Skeletal muscle cell (primary cell): Measurements from ENCODE around the gene CCDC194.

Experiments used
- DNase-seq: peaks from one replicate; pipeline ENCODE4 v3.0.0-alpha.2; 2010; ENCODE audit warnings: low read depth
- H3K4me3 ChIP-seq: 2 replicates; pipeline ENCODE4 v1.5.1; 2011; ENCODE audit warnings: low read depth, mild to moderate bottlenecking, control low read depth, low read length, moderate library complexity

CCDC194 gene, protein sequence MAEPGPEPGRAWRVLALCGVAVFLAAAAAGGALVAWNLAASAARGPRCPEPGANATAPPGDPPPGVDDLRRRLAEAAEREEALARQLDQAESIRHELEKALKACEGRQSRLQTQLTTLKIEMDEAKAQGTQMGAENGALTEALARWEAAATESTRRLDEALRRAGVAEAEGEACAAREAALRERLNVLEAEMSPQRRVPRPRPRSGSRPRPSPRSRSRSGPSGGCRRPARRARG

DNA sequence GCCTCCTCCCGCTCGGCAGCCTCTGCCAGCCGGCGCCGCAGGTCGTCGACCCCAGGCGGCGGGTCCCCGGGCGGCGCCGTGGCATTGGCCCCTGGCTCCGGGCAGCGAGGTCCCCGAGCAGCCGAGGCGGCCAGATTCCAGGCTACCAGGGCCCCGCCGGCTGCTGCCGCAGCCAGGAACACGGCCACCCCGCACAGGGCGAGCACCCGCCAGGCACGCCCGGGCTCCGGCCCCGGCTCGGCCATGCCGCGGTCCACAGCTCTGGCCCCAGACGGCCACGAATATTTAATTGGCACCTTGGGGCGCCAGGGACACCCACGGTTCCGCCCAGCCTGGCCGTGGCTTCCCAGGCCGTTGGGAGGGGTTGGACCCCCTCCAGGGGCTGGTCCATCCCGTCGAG lies at the start of gene CCDC194:
CCDC194 (minus strand) TSS at position 283 of the 400 bp plus-strand sequence; CDS start at position 245, 38 bp downstream.
- no peak within 1 kb of the TSS for H3K4me3 ChIP-seq
- DNase-seq: no peak

DNA sequence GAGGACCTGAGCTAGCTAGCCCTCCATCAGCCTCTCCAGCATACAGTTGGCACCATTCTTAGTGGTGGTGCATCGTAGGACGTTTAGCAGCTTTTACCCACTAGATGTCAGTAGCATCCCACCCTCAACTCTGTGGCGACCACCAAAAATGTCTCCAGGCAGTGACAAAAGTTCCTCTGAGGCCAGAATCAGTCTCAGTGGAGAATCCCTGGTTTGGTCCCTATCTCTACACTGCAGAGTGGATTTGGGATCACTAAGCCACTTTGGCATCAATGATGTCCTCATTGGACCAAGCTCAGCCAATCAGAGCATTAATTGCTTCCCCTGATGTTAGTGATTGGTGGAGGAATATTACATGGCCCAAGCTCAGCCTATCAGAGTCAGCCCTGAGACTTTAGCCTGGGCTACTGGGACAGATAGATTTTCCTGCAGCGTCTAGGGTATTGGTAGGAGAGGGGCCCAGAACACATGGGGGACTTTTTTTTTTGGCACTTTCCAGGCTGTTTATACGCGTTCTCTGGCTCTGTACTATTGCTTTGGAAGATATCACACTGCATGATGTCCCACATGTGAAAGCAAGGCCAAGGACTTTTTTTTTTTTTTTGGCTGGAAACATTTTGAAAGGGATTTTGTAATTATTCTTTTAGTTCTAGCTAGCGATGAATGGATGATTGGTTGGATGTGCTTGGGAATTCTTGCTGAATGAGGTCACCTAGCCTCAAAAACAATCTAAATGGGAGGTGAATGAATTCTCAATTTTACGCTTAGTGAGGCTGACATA lies 47.4 kb upstream of the CCDC194 start:
- no peak overlapping the region for H3K4me3 ChIP-seq
- DNase-seq: no peak

DNA sequence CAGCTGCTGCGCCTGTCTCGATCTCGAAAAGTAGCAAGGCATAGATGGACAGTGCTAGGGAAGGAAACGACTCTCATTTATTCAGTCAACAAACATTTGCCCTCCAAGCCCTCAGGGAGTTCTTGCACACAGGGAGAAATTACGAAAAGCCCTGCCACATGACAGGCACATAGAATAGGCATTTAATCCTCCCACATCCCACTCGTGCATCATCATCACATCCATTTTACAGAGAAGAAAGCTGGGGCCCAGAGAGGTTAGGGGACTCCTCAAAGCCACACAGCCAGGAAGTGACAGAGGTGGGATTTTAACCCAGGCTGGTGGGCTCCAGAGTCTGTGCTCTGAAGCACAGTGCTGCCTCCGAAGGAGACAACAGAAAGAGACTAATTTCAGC lies 42.9 kb upstream of the CCDC194 start:
- no peak for DNase-seq
- no peak overlapping the region for H3K4me3 ChIP-seq

DNA sequence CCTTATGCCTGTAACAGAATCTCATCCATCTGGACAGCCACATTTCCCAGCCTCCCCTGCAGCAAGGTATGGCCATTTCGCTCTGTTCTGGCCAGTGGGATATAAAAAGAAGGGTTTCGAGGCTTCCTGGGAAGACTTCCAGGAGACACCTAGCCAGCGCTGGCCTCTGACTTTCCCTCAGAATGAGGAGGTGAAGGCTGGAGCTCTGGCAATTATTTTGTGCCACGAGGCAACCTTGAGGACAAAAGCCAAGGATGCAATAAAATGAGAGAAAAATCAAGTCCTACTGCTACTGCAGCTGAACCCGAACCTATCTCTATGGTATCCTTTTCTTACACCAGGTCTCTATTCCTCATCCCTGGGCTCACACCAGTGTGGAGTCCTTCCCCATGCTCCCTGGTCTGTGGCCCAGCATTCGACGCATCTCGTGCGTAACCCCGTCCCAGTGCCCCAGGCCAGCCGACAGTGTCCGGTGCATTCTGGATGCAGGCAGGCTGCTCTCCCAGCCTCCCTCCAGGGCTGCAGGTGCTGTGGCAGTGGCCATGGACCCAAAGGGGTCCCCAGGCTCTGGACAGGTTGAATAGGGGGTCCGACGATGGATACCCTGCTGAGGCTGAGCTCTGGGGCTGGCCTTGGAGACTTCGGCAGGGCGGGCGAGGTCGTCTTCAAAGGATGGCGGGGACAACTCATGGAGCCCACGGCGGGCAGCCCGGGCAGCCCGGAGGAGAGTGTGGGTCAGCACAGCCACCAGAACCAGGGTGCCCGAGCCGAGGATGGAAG lies 42.3 kb upstream of the CCDC194 start:
- no peak overlapping the region for H3K4me3 ChIP-seq
- DNase-seq: no peak

DNA sequence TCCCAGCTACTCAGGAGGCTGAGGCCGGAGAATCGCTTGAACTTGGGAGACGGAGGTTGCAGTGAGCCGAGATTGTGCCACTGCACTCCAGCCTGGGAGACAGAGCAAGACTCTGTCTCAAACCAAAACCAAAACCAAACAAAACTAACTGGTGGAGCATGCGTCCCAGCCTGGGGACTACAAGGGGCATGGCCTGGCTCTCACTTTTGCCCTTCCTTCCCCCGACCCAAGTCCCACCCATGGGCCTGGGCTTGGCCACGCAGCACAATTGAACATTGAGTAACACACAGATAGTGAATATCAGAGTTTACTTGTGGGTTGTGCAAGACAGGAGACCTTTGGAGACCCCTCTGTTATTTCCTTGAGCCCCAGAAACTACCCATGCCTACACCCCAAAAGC lies 41.2 kb upstream of the CCDC194 start:
- H3K4me3 ChIP-seq: no peak overlapping the region
- DNase-seq: no peak

DNA sequence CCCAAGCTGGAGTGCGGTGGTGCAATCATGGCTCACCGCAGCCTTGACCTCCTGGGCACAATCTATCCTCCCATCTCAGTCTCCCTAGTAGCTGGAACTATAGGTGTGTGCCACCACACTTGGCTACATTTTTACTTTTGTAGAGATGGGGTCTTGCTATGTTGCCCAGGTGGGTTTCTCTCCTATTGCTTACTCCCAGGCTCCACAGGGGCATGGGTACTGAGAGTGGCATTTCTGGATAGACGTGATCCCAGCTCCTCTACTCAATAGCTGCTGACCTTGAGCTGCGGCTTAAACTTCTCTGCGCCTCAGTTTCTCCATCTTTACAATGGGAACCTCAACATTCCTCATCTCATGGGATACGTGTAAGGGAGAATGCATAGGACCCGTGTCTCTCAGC lies 37.4 kb upstream of the CCDC194 start:
- no peak for DNase-seq
- H3K4me3 ChIP-seq: no peak overlapping the region

DNA sequence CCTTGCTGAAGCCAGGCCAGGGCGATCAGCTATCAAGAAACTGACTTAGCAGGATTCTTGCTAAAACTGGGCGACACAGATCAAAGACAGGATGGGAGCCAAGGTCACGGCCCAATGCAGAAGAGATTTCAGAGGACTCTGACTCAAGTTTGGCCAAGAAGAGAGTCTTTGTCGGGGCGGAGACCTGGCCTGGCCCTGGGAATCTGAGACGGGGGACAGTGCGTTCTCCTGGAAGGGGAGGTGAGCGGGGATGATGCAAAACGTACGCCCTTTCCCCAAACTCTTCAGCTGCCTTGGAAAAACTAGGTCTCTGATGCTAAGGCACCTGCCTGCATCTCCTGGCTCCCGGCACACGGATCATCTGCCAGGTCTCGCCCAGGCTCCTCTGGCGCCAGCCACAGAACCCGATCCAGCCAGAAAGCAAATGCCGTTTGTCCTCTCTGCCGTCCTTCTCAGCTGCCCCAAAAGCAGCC lies 35.7 kb upstream of the CCDC194 start:
- no peak overlapping the region for H3K4me3 ChIP-seq
- DNase-seq: no peak

DNA sequence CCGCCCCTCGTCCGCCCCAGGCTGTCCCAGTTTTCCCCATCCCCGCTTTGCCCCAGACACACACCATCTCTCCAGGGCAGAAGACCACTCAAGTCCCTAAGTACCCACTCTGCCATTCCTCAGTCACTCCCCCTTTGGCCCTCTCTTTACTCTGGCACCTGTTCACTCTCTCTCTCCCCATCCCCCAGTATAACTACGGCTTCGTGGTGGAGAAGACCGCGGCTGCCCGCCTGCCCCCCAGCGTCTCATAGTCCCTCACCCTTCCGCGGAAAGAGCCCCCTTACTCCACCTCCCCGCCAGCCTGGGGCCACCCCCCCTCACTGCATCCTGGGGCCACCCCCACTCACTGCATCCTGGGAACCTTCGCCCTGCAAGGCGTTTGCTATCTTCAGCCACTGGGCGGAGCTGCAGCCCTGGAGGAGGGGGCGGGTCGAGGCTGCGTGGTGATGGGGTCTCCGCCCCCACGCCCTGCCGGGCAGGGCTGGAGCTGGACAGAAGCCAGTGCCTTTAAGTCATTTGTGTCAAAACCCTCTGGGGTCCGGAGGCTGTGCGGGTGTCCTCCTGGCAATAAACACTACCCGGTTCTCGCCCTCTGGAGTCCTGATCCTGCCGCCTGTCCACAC lies 30.9 kb upstream of the CCDC194 start:
- no peak for DNase-seq
- no peak overlapping the region for H3K4me3 ChIP-seq

DNA sequence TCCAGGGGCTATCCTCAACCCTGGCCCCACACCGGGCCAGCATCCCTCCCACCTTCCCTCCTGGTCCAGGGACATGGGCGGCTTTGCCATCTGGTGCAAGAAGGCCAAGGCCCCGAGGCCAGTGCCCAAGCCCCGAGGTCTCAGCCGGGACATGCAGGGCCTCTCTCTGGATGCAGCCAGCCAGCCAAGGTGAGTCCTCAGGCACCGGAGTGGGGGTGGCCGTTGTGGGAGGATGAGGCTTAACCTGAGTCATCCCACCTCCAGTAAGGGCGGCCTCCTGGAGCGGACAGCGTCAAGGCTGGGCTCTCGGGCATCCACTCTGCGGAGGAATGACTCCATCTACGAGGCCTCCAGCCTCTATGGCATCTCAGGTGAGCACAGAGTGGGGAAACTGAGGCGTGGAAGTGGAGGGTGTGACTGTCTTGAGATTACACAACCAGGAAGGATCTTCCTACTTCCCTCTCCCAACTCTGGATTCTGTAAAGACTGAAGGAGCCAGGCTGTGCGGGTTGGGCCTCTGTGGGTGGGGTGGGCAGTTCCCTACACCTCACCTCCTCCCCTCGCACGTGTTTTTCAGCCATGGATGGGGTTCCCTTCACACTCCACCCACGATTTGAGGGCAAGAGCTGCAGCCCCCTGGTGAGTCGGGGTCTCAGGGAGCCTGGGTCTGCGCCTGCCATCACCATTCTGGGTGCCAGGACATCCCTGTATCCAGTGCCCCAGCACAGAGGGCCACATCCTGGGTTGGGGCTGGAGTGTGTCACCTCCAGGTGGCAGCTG lies 29.6 kb upstream of the CCDC194 start:
- DNase-seq: no peak
- H3K4me3 ChIP-seq: no peak overlapping the region

DNA sequence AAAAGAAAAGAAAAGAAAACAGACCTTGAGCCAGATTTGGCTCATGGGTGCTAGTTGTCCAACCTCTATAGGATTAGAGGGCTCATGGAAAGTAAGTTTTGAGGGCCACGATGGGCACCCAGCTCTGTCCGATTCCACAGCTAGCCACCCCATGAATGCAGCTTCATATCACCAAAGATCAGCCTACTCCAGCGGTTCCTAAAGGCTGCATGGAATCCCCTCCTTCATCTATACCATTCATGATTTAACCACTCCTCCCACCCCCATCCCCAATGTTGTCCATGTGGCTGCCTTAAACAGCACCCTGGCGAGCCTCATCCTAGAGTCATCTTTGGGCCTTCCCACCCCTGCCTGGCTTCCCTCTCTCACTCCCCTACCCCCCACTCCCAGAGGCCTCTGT lies 27.9 kb upstream of the CCDC194 start:
- no peak for DNase-seq
- H3K4me3 ChIP-seq: no peak overlapping the region

DNA sequence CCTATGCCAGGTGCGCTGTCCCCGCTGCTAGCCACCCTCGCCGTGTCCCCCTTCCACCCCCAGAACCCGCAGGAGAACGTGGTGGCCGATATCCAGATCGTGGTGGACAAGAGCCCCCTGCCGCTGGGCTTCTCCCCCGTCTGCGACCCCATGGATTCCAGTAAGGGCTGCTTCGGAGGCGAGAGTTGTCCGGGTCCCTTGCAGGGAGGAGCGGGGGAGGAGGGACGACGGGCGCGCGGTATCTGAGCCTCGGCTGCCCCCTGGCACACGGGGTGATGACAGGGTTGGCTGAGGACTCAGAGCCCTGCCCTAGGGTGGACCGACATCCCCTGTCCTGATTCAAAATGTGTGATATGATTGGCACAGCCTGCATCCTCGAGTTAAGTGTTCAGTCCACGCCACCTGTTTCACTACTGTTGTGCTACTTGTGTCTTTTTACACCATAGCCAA lies 26.5 kb upstream of the CCDC194 start:
- H3K4me3 ChIP-seq: peak overlapping the region; percentile 76
- no peak for DNase-seq

DNA sequence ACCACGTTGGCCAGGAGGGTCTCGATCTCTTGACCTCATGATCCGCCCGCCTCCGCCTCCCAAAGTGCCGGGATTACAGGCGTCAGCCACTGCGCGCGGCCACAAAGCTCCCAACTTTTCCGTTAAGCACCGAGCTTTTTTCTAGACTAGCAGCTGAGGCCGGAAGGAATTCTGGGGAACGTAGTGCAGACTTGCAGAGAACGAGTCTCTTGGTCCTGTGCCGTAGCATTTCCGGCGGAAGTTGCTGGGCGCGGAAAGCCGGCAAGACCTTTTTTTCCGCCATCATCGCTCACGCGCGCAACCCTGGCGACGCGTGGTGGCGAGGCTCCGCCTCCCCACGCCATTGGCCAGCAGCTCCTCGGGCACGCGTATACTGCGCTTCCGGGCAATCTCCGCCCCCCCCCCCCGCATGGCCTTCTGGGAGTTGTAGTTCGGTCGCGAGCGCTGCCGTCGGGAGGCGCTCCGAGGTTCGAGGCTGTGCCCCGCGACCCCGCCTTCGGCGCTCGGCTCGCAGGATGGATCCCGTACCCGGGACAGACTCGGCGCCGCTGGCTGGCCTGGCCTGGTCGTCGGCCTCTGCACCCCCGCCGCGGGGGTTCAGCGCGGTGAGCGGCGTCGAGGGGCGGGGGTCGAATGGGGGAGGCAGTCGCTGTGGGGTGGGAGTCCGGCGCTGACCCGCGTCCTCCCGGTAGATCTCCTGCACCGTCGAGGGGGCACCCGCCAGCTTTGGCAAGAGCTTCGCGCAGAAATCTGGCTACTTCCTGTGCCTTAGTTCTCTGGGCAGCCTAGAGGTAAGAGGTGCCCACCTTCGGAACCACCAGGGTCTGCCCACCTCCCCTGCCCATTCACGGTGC lies 25.9 kb upstream of the CCDC194 start, which contains the start of gene MVB12A:
MVB12A (plus strand) TSS at position 427 of the 854 bp plus-strand sequence; CDS start at position 516, 89 bp downstream.
- peak; percentile 98 for DNase-seq
- H3K4me3 ChIP-seq: peak within 1 kb of the TSS; percentile 76

DNA sequence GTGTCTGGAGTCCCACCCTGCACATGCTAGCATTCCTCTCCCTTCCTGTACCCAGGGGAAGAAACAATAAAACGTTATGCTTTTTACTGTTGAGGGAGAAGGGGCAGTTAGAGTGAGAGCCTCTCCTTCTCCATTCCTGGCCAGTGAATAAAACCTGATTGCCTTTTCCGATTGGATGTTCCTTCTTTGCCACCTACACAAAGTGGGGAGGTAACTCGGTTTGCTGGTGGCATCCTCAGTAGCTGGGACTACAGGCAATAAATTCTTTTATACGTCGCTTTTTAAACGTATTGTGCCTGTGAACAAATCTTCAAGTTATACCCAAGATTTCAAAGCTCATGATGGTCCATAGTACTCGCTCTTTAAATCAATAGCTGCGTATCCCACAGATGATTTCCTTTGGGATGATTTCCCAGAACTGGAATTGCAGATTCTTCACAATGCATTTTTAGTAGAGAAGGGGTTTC lies 25.2 kb upstream of the CCDC194 start:
- DNase-seq: no peak
- peak overlapping the region; percentile 76 for H3K4me3 ChIP-seq

DNA sequence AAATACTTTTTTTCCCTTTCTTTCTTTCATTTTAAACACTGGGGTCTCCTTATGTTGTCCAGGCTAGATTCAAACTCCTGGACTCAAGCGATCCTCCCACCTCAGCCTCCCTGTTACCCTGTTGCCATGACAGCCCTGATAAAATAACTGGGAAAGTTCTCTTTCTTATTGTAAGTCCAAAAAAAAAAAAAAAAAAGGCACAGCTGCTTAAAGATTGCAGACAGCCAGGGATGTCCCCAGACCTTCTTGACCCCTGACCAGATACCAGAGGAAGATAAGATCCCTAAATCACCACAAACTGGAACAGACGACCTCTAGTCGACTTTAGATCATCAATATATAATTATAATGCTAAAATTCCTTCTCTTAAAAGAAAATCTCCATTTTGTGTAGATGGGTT lies 24.7 kb upstream of the CCDC194 start:
- DNase-seq: no peak
- H3K4me3 ChIP-seq: no peak overlapping the region

DNA sequence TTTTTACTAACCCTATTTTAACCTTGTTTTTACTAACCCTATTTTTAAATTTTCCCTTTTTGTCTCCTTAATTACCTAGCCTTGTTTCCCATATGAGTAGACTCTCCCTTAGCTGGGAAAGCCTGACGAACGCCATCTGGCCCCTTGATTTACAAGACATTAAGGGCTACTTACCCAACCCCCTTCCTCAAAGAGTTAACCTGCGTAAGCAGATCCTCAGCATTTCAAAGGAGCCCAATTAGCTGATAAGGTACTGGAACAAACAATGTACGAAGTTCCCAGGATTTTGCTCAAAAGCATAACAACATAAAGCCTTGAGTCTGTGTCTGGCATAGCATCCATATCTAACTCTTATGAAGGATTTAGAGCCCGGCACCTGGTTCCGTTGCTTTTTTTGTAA lies 21.1 kb upstream of the CCDC194 start:
- no peak overlapping the region for H3K4me3 ChIP-seq
- DNase-seq: no peak

DNA sequence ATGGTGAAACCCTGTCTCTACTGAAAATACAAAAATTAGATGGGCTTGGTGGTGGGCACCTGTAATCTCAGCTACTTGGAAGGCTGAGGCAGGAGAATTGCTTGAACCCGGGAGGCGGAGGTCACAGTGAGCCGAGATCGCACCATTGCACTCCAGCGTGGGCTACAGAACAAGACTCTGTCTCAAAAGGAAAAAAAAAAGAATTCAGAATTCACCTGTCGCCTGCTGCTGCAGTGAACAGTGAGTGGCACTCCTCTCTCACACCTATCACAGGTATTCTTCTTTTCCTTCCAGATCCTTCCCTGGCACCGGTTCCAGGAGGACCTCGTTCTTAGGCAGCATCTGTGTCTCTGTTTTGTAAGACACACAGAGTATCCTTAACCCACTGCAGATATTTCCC lies 20.1 kb upstream of the CCDC194 start:
- H3K4me3 ChIP-seq: no peak overlapping the region

DNA sequence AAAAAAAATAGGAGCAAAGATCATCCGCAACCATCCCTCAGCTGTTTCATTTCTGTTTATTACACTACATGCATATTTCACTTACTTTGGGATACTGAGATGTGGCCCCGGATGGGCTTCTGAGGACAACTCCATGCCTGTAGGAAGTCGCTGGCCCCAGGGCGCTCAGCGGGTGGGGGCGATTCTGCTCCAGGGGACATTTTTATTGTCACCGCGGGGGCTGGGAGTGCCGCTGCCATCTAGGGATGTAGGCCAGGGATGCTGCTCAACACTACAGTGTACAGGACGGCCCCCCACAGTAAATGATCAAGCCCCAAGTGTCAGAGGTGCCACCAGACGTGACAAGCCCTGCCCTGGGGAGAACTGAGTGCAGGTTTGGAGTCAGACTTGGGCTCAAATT lies 17.8 kb upstream of the CCDC194 start:
- DNase-seq: no peak
- H3K4me3 ChIP-seq: no peak overlapping the region

More for the DNA sequence above, 20.1 kb upstream of the CCDC194 start:
- DNase-seq: no peak

DNA sequence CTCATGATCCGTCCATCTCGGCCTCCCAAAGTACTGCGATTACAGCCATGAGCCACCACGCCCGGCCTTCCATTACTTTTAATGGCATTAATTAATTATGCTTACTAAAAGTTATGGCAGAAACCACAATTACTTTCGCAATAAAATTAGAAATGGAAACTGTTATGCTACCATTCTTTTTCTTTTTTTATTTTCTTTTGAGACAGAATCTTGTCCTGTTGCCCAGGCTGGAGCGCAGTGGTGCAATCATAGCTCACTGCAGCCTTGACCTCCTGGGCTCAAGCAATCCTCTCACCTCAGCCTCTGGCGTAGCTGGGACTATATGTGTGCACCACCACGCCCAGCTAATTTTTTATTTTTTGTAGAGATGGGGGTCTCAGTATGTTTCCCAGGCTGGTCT lies 16.0 kb upstream of the CCDC194 start:
- no peak for DNase-seq
- no peak overlapping the region for H3K4me3 ChIP-seq
